GM19438 (cell line): ENCODE measurements around the gene FNDC10.

ENCODE experiments used
- ATAC-seq: cut with Tn5 transposase; IDR thresholded peaks from one replicate; pipeline ENCODE4 v1.9.1; 2021; ENCODE audit warnings: low read depth; ENCODE audit not compliant: unreplicated experiment

Gene FNDC10

DNA sequence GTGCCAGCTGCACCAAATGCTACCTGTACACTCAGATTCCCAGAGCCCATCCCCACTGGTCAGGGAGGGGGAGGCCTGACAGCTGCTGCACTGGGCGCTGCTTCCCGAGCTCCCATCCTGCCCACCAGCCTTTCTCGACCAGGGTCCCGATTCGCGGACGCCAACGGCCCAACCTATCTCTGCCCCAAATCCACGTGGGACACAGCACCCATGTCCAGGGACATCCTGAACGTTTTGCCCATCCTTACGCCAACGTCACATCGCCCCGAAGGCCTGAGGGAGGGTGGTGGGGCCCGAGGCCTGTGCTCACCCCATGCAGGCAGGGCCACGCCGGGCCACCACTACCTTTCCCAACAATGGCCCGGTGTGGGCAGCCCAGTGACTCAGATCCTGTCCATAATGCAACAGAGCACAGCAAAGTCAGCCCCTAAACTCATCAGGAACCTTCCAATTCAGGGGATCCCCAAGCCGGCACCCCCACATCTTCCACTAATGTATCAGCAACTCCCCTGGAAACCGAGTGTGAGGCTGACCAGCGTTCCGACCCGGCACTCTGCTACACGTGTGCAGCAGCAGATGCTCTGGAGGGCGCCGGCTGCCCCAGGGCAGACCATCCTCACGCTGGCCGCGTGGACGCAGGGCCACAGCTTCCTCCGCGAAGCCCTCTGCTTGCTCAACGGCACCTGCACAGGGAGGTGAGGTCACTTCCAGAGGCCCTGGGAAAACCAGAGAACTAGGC lies 48.2 kb downstream of the FNDC10 start:
- ATAC-seq: no peak

DNA sequence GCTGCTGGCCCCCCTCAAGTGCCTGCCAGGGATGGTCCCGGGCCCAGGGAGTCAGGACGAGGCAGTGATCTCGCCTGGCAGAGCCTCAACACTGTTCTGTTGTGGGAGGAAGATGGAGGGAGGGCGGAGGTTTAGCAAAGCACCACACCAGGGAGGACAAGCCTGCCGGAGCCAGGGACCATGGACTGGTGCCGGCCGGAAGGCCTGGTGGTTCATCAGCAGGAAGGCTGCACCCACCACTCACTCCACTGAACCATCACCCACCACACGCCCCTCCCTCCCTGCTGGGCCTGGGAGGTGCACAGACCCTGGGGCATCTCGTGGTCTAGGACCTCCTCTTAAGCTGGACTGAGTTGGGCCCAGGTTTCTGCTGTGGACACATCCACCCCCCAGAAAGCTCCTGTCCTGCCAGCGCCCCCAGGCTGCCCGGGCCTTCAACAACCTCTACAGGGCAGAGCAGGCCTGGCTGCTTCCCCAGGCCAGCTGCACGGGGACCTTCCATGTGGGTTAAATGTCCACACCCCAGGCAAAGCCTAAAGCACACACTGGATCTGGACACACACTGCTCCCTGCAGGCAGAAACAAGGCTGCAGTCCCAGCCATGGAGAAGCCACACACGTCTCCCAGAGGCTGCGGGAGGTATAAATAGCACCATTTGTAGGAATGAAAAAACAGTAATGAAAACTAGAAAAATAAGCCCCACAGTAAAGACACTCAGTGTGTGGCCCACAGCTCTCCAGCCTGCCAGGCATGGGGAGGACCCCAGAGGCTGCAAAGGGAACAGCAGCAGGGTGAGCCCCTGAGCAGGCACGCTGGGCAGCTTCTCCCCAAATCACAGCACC lies 49.1 kb downstream of the FNDC10 start:
- ATAC-seq: no peak

DNA sequence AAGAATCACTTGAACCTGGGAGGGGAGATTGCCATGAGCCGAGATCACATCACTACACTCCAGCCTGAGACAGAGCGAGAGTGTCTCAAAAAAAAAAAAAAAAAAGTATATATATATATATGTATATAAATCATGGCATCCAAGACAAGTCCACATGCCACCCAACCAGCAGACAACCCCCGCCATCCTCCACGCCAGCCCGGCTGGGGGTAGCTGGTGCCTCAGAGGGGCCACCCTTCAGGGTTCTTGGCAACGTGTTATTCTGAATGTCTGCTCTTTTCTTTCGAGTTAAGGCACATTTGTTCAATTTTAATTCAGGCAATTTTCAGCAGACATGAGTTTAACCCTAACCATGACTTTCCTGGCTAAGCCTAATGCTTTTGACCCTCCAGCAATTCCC lies 49.8 kb downstream of the FNDC10 start:
- no peak for ATAC-seq

DNA sequence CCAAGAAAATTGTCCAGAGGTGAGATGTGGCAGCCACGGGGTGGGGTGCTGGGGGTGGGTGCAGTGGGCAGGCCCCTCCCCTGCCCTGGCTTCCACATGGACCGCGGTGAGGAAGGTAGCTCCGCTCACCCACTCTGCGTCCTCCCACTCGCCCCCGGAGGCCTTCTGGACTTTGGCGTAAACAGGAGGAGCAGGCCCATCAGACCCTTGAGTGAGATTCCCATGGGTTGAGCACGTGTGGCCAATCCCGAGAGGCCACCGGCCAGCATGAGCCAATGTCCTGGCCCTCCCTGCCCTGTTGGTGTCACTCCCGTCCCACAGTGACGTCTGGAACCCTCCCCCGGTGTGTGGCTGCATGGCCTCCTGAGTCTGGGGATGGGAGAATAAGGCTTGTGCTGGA lies 51.3 kb downstream of the FNDC10 start:
- no peak for ATAC-seq
